Gastrocnemius medialis (tissue), 4 donors: ENCODE measurements around the gene PIP4K2B.

Experiments
- CTCF ChIP-seq, 5 experiments: fragments of 450-650 bp in 3 of 5; fragments of 200-600 bp in 2 of 5; sonication (generic) in 2 of 5; IDR thresholded peaks in 4 of 5; conservative IDR thresholded peaks in 1 of 5; 1 replicate in 4 of 5; 2 replicates in 1 of 5; pipeline ENCODE4 v1.5.1; 2016 to 2019; ENCODE audit warnings: antibody characterized with exemption in 5 of 5, mild to moderate bottlenecking in 3 of 5, moderate library complexity in 3 of 5
- POLR2A ChIP-seq, 2 donors: fragments of 450-650 bp; IDR thresholded peaks; one replicate each; pipeline ENCODE4 v1.6.1; 2017; ENCODE audit warnings: antibody characterized with exemption in 2 of 2, mild to moderate bottlenecking in 2 of 2, moderate library complexity in 2 of 2

DNA sequence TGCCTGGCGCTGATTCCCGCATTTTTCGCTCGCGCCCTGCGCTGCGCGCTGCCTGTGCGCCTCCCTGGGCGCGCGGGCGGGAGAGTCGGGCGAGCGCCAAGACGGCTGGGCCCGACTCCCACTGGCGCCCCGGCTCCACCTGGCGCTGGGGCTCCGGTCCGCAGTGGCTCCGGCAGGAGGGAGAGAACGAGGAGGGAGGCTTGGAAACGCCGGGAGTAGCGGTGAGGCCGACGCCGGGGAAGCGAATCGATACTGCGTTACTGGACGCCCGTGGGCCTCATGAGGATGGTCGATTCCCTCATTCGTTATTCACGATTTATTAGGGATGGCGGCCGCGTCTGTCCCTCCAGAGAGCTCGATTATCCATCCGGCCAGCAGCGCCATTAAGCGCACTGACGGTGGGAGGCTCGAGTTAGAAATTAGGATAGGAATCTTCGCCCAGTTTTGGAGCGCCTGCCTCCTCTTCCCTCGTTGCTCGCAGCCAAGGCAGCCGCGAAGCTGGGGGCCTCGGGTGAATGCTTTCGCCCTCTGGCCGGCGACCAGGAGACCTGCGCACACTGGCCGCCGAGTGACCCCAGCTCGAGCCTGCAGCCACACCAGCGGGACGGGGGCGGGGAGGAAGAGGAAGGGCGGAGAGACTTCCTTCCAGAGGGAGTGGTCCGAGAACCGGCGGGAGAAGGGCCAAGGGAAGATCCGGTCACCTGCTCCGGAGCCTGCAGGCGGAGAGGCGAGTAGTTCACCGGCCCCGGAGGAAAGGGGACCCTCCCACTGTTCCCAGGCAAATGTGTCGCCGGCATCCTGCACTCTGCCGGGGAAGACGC is 49.9 kb downstream of the PIP4K2B start:
- TF ChIP-seq CTCF (IDR thresholded peaks at IDR 0.05 in 4 of 5, conservative IDR thresholded peaks at IDR 0.05 in 1 of 5): no peak
- peak; percentile 56 to 62 for TF ChIP-seq POLR2A (IDR thresholded peaks at IDR 0.05)
